NT2/D1 (cell line): ENCODE results near the gene AIP.
"Not testable (repeated sequence)": the region's sequence is repeated elsewhere in the genome, so short reads cannot be mapped to it uniquely, and the experiment has no call there.

Experiments used
- DNase-seq: peaks from one replicate; pipeline ENCODE4 v3.0.0-alpha.2; 2011; ENCODE audit warnings: low read depth, low spot score
- H3K27me3 ChIP-seq: 2 replicates; pipeline ENCODE4 v1.6.0; 2011; ENCODE audit warnings: mild to moderate bottlenecking; ENCODE audit not compliant: insufficient read length, insufficient read depth
- H3K36me3 ChIP-seq: 2 replicates; pipeline ENCODE4 v1.6.1; 2011; ENCODE audit warnings: mild to moderate bottlenecking, low read length, mixed read lengths; ENCODE audit not compliant: insufficient read depth, insufficient read length
- H3K4me1 ChIP-seq: 2 replicates; pipeline ENCODE4 v1.5.1; 2011; ENCODE audit not compliant: insufficient read depth, insufficient read length
- H3K4me3 ChIP-seq: 2 replicates; pipeline ENCODE4 v1.5.1; 2011; ENCODE audit warnings: low read depth; ENCODE audit not compliant: insufficient read length
- H3K9ac ChIP-seq: 2 replicates; pipeline ENCODE4 v1.6.0; 2011; ENCODE audit warnings: low read depth; ENCODE audit not compliant: insufficient read length
- H3K9me3 ChIP-seq: 2 replicates; pipeline ENCODE4 v1.5.1; 2011; ENCODE audit warnings: mild to moderate bottlenecking, low read length; ENCODE audit not compliant: insufficient read depth
- SUZ12 ChIP-seq: IDR thresholded peaks from 2 replicates; pipeline ENCODE4 v1.6.1; 2011; ENCODE audit not compliant: insufficient read length, insufficient read depth; ENCODE audit errors: extremely low read depth
- YY1 ChIP-seq: IDR thresholded peaks from 2 replicates; pipeline ENCODE4 v1.6.1; 2011; ENCODE audit not compliant: insufficient read length, insufficient read depth
- ZNF274 ChIP-seq: IDR thresholded peaks from 2 replicates; pipeline ENCODE4 v1.6.1; 2011; ENCODE audit warnings: mild to moderate bottlenecking, low read depth, low read length

Gene AIP

GRCh38 chr11:67482275-67482826 lies 475 bp upstream of the AIP start:
- H3K36me3 ChIP-seq, result peaks cover 19% of the 10 kb centered on the region
- H3K4me1 ChIP-seq, result peaks cover 9% of the 10 kb centered on the region
- no peaks in the 10 kb centered on the region for H3K27me3 ChIP-seq
- no peak for TF ChIP-seq ZNF274
- H3K4me3 ChIP-seq, result peak overlapping the region; percentile 65
- no peak for DNase-seq
- H3K9ac ChIP-seq, result peak overlapping the region; percentile 45
- peaks cover 16% of the 10 kb centered on the region for H3K9me3 ChIP-seq

GRCh38 chr11:67483831-67484665 lies 1.2 kb downstream of the AIP start:
- Histone ChIP-seq H3K9me3 (peaks cover 9% of the 10 kb centered on the region; the same call in 1 of the 2 replicates), H3K4me3 (peak overlapping the region; percentile 2), H3K36me3 (peaks cover 34% of the 10 kb centered on the region), H3K27me3 (no peaks in the 10 kb centered on the region), H3K4me1 (peaks cover 9% of the 10 kb centered on the region), H3K9ac (peak overlapping the region; percentile 12)
- no peak for DNase-seq
- TF ChIP-seq YY1 (no peak), SUZ12 (no peak), ZNF274 (no peak)

- Histone ChIP-seq H3K4me3 (no peak overlapping the region), H3K9me3 (peaks cover 9% of the 10 kb centered on the region; the same call in 1 of the 2 replicates), H3K4me1 (peaks cover 9% of the 10 kb centered on the region), H3K27me3 (no peaks in the 10 kb centered on the region), H3K36me3 (peaks cover 42% of the 10 kb centered on the region), H3K9ac (no peak overlapping the region)
- DNase-seq, result no peak
- TF ChIP-seq SUZ12 (no peak), ZNF274 (no peak), YY1 (no peak)
These were observed 2.1 kb downstream of the AIP start for GRCh38 chr11:67484847-67485311.

- H3K9me3 ChIP-seq, H3K27me3 ChIP-seq, H3K4me3 ChIP-seq, H3K4me1 ChIP-seq, H3K9ac ChIP-seq, DNase-seq: not testable (repeated sequence)
- peaks cover 52% of the 10 kb centered on the region for H3K36me3 ChIP-seq
These were observed 3.1 kb downstream of the AIP start for GRCh38 chr11:67485873-67486361.

- no peak overlapping the region for H3K9ac ChIP-seq
- H3K27me3 ChIP-seq, result no peaks in the 10 kb centered on the region
- peaks cover 11% of the 10 kb centered on the region for H3K4me1 ChIP-seq
- no peak overlapping the region for H3K4me3 ChIP-seq
- TF ChIP-seq ZNF274 (no peak), YY1 (no peak), SUZ12 (no peak)
- H3K36me3 ChIP-seq, result peaks cover 60% of the 10 kb centered on the region
- H3K9me3 ChIP-seq, result peaks cover 9% of the 10 kb centered on the region; the same call in 1 of the 2 replicates
- no peak for DNase-seq
These were observed 3.8 kb downstream of the AIP start for GRCh38 chr11:67486481-67487195.

- Histone ChIP-seq H3K27me3 (no peaks in the 10 kb centered on the region), H3K36me3 (peaks cover 80% of the 10 kb centered on the region), H3K4me1 (peaks cover 13% of the 10 kb centered on the region), H3K4me3 (no peak overlapping the region), H3K9me3 (no peaks in the 10 kb centered on the region), H3K9ac (no peak overlapping the region)
- TF ChIP-seq SUZ12 (no peak), YY1 (no peak), ZNF274 (no peak)
- DNase-seq, result no peak
These were observed 6.5 kb downstream of the AIP start for GRCh38 chr11:67489203-67489884.
